T-cell (primary cell): ENCODE results near the gene FAM174B. TPM values are rescaled to one million over a fixed set of nuclear protein-coding genes. Genes with fewer than 3 reads are reported as not detected.

Experiments
- ATAC-seq, 4 experiments: fragments of 200-7000 bp in 3 of 4; fragments of 150-1000 bp in 1 of 4; cut with Tn5 transposase; replicated peaks in 1 of 4; 1 replicate in 3 of 4; 2 replicates in 1 of 4; pipeline ENCODE4 v1.10.0; 2021; ENCODE audit warnings: moderate library complexity in 3 of 4, mild to moderate bottlenecking in 2 of 4, moderate number of reproducible peaks in 1 of 4
- CTCF ChIA-PET, 2 donors: fragments of 300-600 bp; sonication (Branson Sonifier 250); formaldehyde crosslinking; loops; one replicate each; lab custom pipeline; 2022; ENCODE audit warnings: antibody characterized with exemption in 2 of 2; lab: Charles Lee
- POLR2A ChIA-PET, 2 donors: fragments of 300-600 bp; sonication (Branson Sonifier 250); formaldehyde crosslinking; loops; one replicate each; lab custom pipeline; 2022; ENCODE audit warnings: antibody characterized with exemption in 2 of 2; lab: Charles Lee
- DNase-seq, 35 experiments: peaks; one replicate each; pipeline versions ENCODE4 v3.0.0 to v3.0.0-alpha.2; 2013 to 2023
- H3K27ac ChIP-seq: one replicate; pipeline ENCODE4 v1.5.1; 2013; ENCODE audit warnings: low read length
- H3K27me3 ChIP-seq, 2 experiments: replicated peaks in 1 of 2; 1 replicate in 1 of 2; 2 replicates in 1 of 2; pipeline versions ENCODE4 v1.6.1 to v1.7.0; 2013; ENCODE audit warnings: low read length in 1 of 2, mixed read lengths in 1 of 2; ENCODE audit not compliant: control insufficient read depth in 2 of 2, insufficient read depth in 2 of 2; ENCODE audit errors: extremely low read depth in 1 of 2
- H3K36me3 ChIP-seq, 2 donors: 1 replicate in 1 of 2; 2 replicates in 1 of 2; pipeline versions ENCODE4 v1.6.1 to v1.7.0; 2013; ENCODE audit warnings: low read length in 1 of 2; ENCODE audit not compliant: control insufficient read depth in 2 of 2, insufficient read depth in 1 of 2; ENCODE audit errors: extremely low read depth in 1 of 2
- H3K4me1 ChIP-seq, 2 experiments: 1 replicate in 1 of 2; 2 replicates in 1 of 2; pipeline versions ENCODE4 v1.6.1 to v1.7.0; 2013; ENCODE audit warnings: low read length in 2 of 2, mixed read lengths in 1 of 2; ENCODE audit not compliant: insufficient read depth in 2 of 2, control insufficient read depth in 1 of 2; ENCODE audit errors: extremely low read depth in 1 of 2
- H3K4me3 ChIP-seq, 2 donors: 1 replicate in 1 of 2; 2 replicates in 1 of 2; pipeline versions ENCODE4 v1.5.1 to v1.7.0; 2013; ENCODE audit warnings: mild to moderate bottlenecking in 2 of 2, low read length in 1 of 2, moderate library complexity in 1 of 2; ENCODE audit not compliant: control insufficient read depth in 1 of 2; ENCODE audit errors: extremely low read depth in 1 of 2
- H3K9me3 ChIP-seq: 2 replicates; pipeline ENCODE4 v1.7.0; 2013
- H3K27ac Mint-ChIP-seq, 2 donors: one replicate each; pipeline ENCODE4 v1.8.0; 2020 to 2021; ENCODE audit warnings: mild to moderate bottlenecking in 2 of 2, mixed read lengths in 2 of 2
- H3K27me3 Mint-ChIP-seq, 2 donors: one replicate each; pipeline ENCODE4 v1.8.0; 2021 to 2022; ENCODE audit warnings: mixed read lengths in 2 of 2
- H3K36me3 Mint-ChIP-seq: one replicate; pipeline ENCODE4 v1.8.0; 2021; ENCODE audit warnings: mixed read lengths
- H3K4me1 Mint-ChIP-seq, 3 donors: one replicate each; pipeline ENCODE4 v1.8.0; 2020 to 2022; ENCODE audit warnings: mixed read lengths in 3 of 3, mild to moderate bottlenecking in 1 of 3
- H3K4me3 Mint-ChIP-seq, 3 donors: one replicate each; pipeline ENCODE4 v1.8.0; 2020 to 2022; ENCODE audit warnings: mild to moderate bottlenecking in 3 of 3, mixed read lengths in 3 of 3, moderate library complexity in 3 of 3
- H3K9me3 Mint-ChIP-seq, 3 donors: one replicate each; pipeline ENCODE4 v1.8.0; 2020 to 2022; ENCODE audit warnings: mixed read lengths in 3 of 3
- WGBS: methylation state at CpG from one replicate; pipeline ENCODE4 v1.1.5; 2013; ENCODE audit warnings: missing lambda C conversion rate; ENCODE audit not compliant: insufficient coverage; 5-methylcytosine and 5-hydroxymethylcytosine counted together
- total RNA-seq, 35 experiments: library from RNA in 6 of 35; stranded (reverse) in 6 of 35; fragments of 120-200 nt in 1 of 35; gene quantifications; one replicate each; pipeline versions ENCODE4 v1.2.1 to v1.2.4 and lab custom pipeline; 2013 to 2026

The FAM174B gene
- total RNA-seq, 5 donors from 2014 or later (not counting 1 experiment from before 2014, with no cell fraction given): 3.6 to 12.3 (median 4.2) TPM

DNA sequence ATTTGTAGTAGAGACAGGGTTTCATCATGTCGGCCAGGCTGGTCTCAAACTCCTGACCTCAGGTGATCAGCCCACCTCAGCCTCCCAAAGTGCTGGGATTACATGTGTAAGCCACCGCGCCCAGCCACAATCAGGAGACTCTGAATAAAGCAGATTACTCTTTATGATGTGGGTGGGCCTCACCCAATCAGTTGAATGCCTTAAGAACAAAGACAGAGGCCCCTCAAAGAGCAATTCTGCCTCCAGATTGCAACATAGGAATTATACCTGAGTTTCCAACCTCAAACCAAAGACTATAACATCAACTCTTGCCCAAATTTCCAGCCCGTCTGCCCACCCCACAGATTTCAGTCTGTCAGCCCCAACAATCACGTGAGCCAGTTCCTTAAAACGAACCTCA is 18.8 kb upstream of the FAM174B start:
- no peak overlapping the region for H3K4me3 Mint-ChIP-seq
- no peaks in the 10 kb centered on the region for H3K36me3 Mint-ChIP-seq
- no peaks in the 10 kb centered on the region for H3K4me1 ChIP-seq
- CTCF ChIA-PET: no interaction called here
- no peaks in the 10 kb centered on the region for H3K9me3 ChIP-seq
- POLR2A ChIA-PET: no interaction called here
- 88% methylated on average over 4 of the region's 6 CpGs for WGBS
- no peaks in the 10 kb centered on the region for H3K4me1 Mint-ChIP-seq
- H3K9me3 Mint-ChIP-seq: no peaks in the 10 kb centered on the region
- H3K27me3 ChIP-seq: peaks cover 0 to 10% of the 10 kb centered on the region in 2 experiments
- DNase-seq (no peak), ATAC-seq (no peak)
- peaks cover 6 to 9% of the 10 kb centered on the region in 2 donors for H3K27me3 Mint-ChIP-seq
- no peaks in the 10 kb centered on the region for H3K36me3 ChIP-seq
- H3K27ac Mint-ChIP-seq: no peak overlapping the region
- no peak overlapping the region for H3K4me3 ChIP-seq
- H3K27ac ChIP-seq: no peak overlapping the region

DNA sequence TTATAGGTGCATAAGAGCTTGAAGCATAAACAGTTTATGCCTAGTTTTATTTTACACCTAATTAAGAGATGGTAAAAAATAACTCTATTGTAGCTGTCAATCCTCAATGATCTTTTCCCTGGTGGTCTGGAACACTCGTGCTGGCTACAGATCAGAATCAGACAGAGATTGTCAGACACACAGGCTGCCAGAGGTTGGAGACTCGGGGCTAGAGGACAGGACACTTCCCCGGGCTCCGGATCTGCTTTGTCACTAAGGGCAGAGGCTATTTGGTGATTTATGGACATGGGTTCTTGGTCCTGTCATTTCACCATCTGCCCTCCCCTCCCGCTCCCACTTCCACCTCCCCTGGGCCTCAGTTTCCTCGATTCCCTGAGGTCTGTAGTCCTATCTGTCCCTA is 16.5 kb upstream of the FAM174B start:
- Mint-ChIP-seq H3K9me3 (no peaks in the 10 kb centered on the region), H3K27ac (no peak overlapping the region), H3K4me3 (no peak overlapping the region), H3K4me1 (no peaks in the 10 kb centered on the region), H3K27me3 (peaks cover 0 to 9% of the 10 kb centered on the region in 2 donors), H3K36me3 (no peaks in the 10 kb centered on the region)
- WGBS: 63% methylated on average over 2 of the region's 6 CpGs
- no peak for DNase-seq
- no peak overlapping the region for H3K4me3 ChIP-seq
- H3K36me3 ChIP-seq: no peaks in the 10 kb centered on the region
- no peaks in the 10 kb centered on the region for H3K4me1 ChIP-seq
- no peak for ATAC-seq
- H3K9me3 ChIP-seq: no peaks in the 10 kb centered on the region
- POLR2A ChIA-PET: no interaction called here
- CTCF ChIA-PET: no interaction called here
- peaks cover 0 to 15% of the 10 kb centered on the region in 2 experiments for H3K27me3 ChIP-seq
- no peak overlapping the region for H3K27ac ChIP-seq

DNA sequence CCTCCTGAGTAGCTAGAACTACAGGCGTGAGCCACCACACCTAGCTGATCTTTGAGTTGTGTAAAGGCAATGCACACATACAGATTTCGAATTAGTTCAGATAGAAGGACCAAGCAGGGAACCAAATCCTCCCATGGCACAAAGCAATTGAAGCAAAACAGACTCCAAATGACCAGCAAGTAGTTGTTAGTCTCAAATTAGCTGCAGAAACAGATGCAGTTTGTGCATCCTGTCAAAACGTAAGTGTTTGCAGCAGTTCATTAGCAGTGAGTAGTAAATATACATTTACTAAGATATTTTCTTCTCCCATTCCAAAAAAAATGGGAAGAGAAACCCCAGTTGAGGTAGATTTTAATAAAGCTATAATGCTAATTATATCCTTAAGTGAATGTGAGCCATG is 15.8 kb upstream of the FAM174B start:
- Mint-ChIP-seq H3K36me3 (no peaks in the 10 kb centered on the region), H3K4me1 (no peaks in the 10 kb centered on the region), H3K27ac (no peak overlapping the region), H3K4me3 (no peak overlapping the region), H3K9me3 (no peaks in the 10 kb centered on the region), H3K27me3 (peaks cover 0 to 15% of the 10 kb centered on the region in 2 donors)
- ChIA-PET POLR2A (no interaction called here), CTCF (no interaction called here)
- no peak overlapping the region for H3K4me3 ChIP-seq
- WGBS: 82% methylated on average over 1 of the region's 3 CpGs
- DNase-seq: no peak
- no peak for ATAC-seq
- no peaks in the 10 kb centered on the region for H3K4me1 ChIP-seq
- peaks cover 0 to 20% of the 10 kb centered on the region in 2 experiments for H3K27me3 ChIP-seq
- no peaks in the 10 kb centered on the region for H3K36me3 ChIP-seq
- no peaks in the 10 kb centered on the region for H3K9me3 ChIP-seq
- no peak overlapping the region for H3K27ac ChIP-seq

DNA sequence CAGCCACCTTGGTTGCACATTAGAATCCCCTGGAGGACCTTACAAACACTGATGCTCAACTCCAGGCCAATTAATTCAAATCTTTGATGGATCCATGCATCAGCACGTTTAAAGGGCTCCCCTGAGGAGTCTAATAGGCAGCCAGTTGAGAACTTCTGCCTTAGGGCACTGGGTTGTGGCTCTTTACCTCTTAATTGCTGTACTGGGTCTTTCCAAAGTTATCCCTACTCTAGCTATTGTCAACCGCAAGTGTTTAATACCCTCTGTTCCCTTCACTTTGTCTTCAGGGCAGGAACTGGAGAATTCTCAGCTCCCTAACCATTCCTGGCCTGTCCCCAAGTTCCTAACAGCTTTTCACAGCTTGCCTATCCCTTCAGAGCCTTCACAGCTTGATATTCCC is 15.0 kb upstream of the FAM174B start:
- H3K36me3 ChIP-seq: no peaks in the 10 kb centered on the region
- CTCF ChIA-PET: no interaction called here
- Mint-ChIP-seq H3K27ac (no peak overlapping the region), H3K4me3 (no peak overlapping the region), H3K36me3 (no peaks in the 10 kb centered on the region), H3K27me3 (peaks cover 0 to 15% of the 10 kb centered on the region in 2 donors), H3K9me3 (no peaks in the 10 kb centered on the region), H3K4me1 (no peaks in the 10 kb centered on the region)
- 75% methylated on average over 2 of the region's 2 CpGs for WGBS
- H3K27me3 ChIP-seq: peaks cover 0 to 20% of the 10 kb centered on the region in 2 experiments
- POLR2A ChIA-PET: no interaction called here
- H3K27ac ChIP-seq: no peak overlapping the region
- no peak overlapping the region for H3K4me3 ChIP-seq
- no peak for DNase-seq
- ATAC-seq: no peak
- no peaks in the 10 kb centered on the region for H3K4me1 ChIP-seq
- H3K9me3 ChIP-seq: no peaks in the 10 kb centered on the region

DNA sequence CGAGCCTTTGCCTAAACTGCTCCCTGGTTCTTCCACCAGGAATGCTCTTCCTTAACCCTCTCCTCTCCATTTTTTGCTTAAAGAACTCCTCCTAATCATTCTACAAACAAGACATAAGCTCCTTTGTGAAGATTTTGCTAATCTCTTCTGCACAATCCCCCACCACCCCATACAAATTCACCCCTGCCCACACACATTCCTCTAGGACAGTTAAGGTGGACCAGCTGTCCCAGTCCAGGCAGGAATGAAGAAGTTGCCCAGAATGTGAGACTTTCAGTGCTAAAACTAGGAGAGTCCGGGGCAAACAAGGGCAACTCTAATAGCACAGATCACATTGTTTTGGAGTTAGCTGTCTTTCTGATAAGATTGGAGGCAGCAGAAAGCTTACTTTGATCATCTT is 13.9 kb upstream of the FAM174B start:
- Mint-ChIP-seq H3K4me3 (no peak overlapping the region), H3K27ac (no peak overlapping the region), H3K9me3 (no peaks in the 10 kb centered on the region), H3K27me3 (peaks cover 0 to 15% of the 10 kb centered on the region in 2 donors), H3K4me1 (peaks cover 0 to 1% (median 0%) of the 10 kb centered on the region in 3 donors), H3K36me3 (no peaks in the 10 kb centered on the region)
- no peaks in the 10 kb centered on the region for H3K36me3 ChIP-seq
- 75% methylated on average over 1 of the region's 2 CpGs for WGBS
- H3K27me3 ChIP-seq: peaks cover 0 to 20% of the 10 kb centered on the region in 2 experiments
- ATAC-seq: no peak
- H3K27ac ChIP-seq: no peak overlapping the region
- DNase-seq: no peak
- no peaks in the 10 kb centered on the region for H3K9me3 ChIP-seq
- no peaks in the 10 kb centered on the region for H3K4me1 ChIP-seq
- POLR2A ChIA-PET: interaction anchor here in 1 of 2 donors (0.6 kb wide), 1 partner anchor 28 kb away, joined by 15 read pairs; no protein-coding TSS in a partner anchor
- CTCF ChIA-PET: interaction anchor here in 1 of 2 donors (0.7 kb wide), 1 partner anchor 13 kb away, joined by 3 read pairs; no protein-coding TSS in a partner anchor
- no peak overlapping the region for H3K4me3 ChIP-seq

DNA sequence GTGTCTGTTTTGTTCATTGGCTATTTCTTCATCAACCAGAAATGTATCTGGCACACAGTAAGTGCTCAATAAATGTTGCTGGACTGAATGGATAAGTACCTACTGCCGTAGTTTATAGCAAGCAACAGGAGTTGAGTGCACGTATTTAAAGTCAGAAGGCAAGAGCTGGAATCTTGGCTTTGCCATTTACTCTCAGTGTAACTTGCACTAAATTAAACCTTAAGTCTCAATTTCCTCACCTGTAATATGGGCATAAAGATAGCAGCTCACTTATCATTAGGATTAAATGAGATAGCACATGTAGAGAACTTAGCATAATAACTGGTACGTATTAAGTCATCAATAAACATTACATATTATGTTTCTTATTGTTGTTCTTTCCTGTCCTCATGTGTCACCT is 13.0 kb upstream of the FAM174B start:
- peaks cover 0 to 15% of the 10 kb centered on the region in 2 donors for H3K27me3 Mint-ChIP-seq
- no peaks in the 10 kb centered on the region for H3K9me3 Mint-ChIP-seq
- no peaks in the 10 kb centered on the region for H3K36me3 Mint-ChIP-seq
- Histone ChIP-seq H3K9me3 (no peaks in the 10 kb centered on the region), H3K27ac (no peak overlapping the region), H3K4me1 (no peaks in the 10 kb centered on the region), H3K27me3 (peaks cover 0 to 25% of the 10 kb centered on the region in 2 experiments), H3K36me3 (no peaks in the 10 kb centered on the region), H3K4me3 (no peak overlapping the region)
- POLR2A ChIA-PET: no interaction called here
- peaks cover 0 to 1% (median 0%) of the 10 kb centered on the region in 3 donors for H3K4me1 Mint-ChIP-seq
- CTCF ChIA-PET: no interaction called here
- H3K4me3 Mint-ChIP-seq: no peak overlapping the region
- ATAC-seq: no peak
- H3K27ac Mint-ChIP-seq: no peak overlapping the region
- 100% methylated on average over 2 of the region's 3 CpGs for WGBS
- DNase-seq: no peak
